ENCODE results near the gene MOSMO. TPM values are rescaled to one million over a fixed set of nuclear protein-coding genes. Genes with fewer than 3 reads are reported as not detected.

Gene MOSMO
- polyA plus RNA-seq, 3 donors = 0.95 to 9.1 (median 2.5) TPM

DNA sequence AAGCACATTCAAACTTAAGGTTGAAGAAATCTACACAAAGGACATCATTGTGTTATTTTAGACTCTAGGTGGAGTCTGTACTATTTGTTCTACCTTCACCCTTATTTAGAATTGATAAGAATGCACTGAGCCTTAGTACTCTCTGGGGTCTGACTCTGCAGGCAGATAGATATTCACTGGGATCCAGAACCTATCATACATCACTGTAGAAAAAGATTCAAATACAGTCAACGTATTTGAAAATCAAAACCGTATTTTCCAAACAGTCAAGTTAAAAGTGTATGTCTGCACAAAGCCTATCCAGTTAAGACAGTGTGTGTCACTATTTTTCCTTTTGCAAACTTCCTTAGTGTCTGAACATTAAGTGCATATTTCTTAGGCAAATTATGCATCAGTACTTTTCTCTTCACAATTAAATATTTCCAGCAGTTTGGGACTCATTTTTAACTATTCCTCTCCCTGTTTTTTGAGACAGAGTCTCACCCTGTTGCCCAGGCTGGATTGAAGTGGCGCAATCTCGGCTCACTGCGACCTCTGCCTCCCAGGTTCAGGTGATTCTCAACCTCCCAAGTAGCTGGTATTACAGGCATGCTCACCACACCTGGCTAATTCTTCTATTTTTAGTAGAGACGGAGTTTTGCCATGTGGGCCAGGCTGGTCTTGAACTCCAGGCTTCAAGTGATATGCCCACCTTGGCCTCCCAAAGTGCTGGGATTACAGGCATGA is 22.3 kb downstream of the MOSMO start:
- peaks cover 0 to 2% (median 2%) of the 10 kb centered on the region in 3 donors for H3K27me3 Mint-ChIP-seq (ENCODE audit: low read depth in 3 of 3)
- DNase-seq = no peak
- H3K9ac ChIP-seq (ENCODE audit: insufficient read depth, low read length, poor library complexity, severe bottlenecking) = no peak overlapping the region
- H3K4me1 Mint-ChIP-seq = peaks cover 14% of the 10 kb centered on the region
- H4K20me1 ChIP-seq (ENCODE audit: insufficient read depth, low read length) = peaks cover 12% of the 10 kb centered on the region
- H3K9me3 Mint-ChIP-seq = peaks cover 0 to 11% (median 10%) of the 10 kb centered on the region in 7 donors
- H3K27ac Mint-ChIP-seq = no peak overlapping the region
- H3K4me3 Mint-ChIP-seq = no peak overlapping the region
- intact Hi-C loops (cut with micrococcal nuclease) = no loop called here
- H3K4me2 ChIP-seq (replicated peaks; ENCODE audit: extremely low read depth, low read length, poor library complexity, severe bottlenecking) = no peak overlapping the region
- peaks cover 22 to 33% of the 10 kb centered on the region in 2 donors for H3K36me3 Mint-ChIP-seq
- TF ChIP-seq, protein P1, sequence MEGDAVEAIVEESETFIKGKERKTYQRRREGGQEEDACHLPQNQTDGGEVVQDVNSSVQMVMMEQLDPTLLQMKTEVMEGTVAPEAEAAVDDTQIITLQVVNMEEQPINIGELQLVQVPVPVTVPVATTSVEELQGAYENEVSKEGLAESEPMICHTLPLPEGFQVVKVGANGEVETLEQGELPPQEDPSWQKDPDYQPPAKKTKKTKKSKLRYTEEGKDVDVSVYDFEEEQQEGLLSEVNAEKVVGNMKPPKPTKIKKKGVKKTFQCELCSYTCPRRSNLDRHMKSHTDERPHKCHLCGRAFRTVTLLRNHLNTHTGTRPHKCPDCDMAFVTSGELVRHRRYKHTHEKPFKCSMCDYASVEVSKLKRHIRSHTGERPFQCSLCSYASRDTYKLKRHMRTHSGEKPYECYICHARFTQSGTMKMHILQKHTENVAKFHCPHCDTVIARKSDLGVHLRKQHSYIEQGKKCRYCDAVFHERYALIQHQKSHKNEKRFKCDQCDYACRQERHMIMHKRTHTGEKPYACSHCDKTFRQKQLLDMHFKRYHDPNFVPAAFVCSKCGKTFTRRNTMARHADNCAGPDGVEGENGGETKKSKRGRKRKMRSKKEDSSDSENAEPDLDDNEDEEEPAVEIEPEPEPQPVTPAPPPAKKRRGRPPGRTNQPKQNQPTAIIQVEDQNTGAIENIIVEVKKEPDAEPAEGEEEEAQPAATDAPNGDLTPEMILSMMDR (IDR thresholded peaks at IDR 0.05) = no peak
- peaks cover 4 to 6% of the 10 kb centered on the region in 2 donors for H3K4me1 ChIP-seq (ENCODE audit: control insufficient read depth in 1 of 2, insufficient read depth in 2 of 2, low read length in 2 of 2)
- peaks cover 0 to 23% of the 10 kb centered on the region in 2 donors for H3K36me3 ChIP-seq (replicated peaks in 1 of 2; ENCODE audit: control insufficient read depth in 1 of 2, insufficient read depth in 2 of 2, low read length in 2 of 2)
- H3K79me2 ChIP-seq (ENCODE audit: insufficient read depth, low read length) = peaks cover 3% of the 10 kb centered on the region
- no peaks in the 10 kb centered on the region for H3K27me3 ChIP-seq (ENCODE audit: control insufficient read depth in 2 of 2, insufficient read depth in 2 of 2, low read length in 2 of 2)
- 100% methylated on average over 1 of the region's 6 CpGs for WGBS (ENCODE audit: insufficient coverage)
- no peak overlapping the region for H3K4me3 ChIP-seq (replicated peaks in 1 of 3; ENCODE audit: low read depth in 2 of 3, low read length in 3 of 3)
- peaks cover 7 to 10% of the 10 kb centered on the region in 2 donors for H3K9me3 ChIP-seq (replicated peaks in 1 of 2; ENCODE audit: control insufficient read depth in 1 of 2, insufficient read depth in 1 of 2, low read length in 2 of 2)
- no peak overlapping the region for H2AFZ ChIP-seq (ENCODE audit: insufficient read depth, low read depth, low read length, poor library complexity, severe bottlenecking)
- H3K27ac ChIP-seq (ENCODE audit: low read depth in 1 of 2, low read length in 2 of 2) = no peak overlapping the region

DNA sequence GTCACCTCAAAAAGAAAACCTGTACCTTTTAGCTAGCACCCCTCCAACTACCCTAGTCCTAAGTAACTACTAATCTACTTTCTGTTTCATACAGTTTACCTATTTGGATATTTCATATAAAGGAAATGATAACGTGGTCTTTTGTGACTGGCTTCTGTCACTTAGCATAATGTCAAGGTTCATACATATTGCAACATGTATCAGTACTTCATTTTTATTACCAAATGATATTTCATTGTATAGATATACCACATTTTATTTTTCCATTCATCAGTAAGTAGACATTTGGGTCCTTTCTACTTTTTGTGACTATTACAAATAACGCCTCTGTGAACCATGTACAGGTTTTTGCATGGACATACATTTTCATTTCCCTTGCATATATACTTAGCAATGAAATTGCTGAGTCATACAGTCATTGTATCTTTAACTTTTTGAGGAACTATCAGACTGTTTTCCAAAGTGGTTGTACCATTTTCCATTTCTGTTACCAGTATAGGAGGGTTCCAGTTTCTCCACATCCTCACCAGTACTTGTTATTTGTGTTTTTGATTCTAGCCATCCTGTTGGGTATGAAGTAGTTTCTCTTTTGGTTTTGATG is 23.7 kb downstream of the MOSMO start:
- Histone ChIP-seq H3K9me3 (replicated peaks in 1 of 2; ENCODE audit: control insufficient read depth in 1 of 2, insufficient read depth in 1 of 2, low read length in 2 of 2) (peaks cover 7 to 10% of the 10 kb centered on the region in 2 donors), H3K36me3 (replicated peaks in 1 of 2; ENCODE audit: control insufficient read depth in 1 of 2, insufficient read depth in 2 of 2, low read length in 2 of 2) (peaks cover 0 to 23% of the 10 kb centered on the region in 2 donors), H3K4me1 (ENCODE audit: control insufficient read depth in 1 of 2, insufficient read depth in 2 of 2, low read length in 2 of 2) (peaks cover 4 to 6% of the 10 kb centered on the region in 2 donors), H4K20me1 (ENCODE audit: insufficient read depth, low read length) (peaks cover 7% of the 10 kb centered on the region), H3K9ac (ENCODE audit: insufficient read depth, low read length, poor library complexity, severe bottlenecking) (no peak overlapping the region), H2AFZ (ENCODE audit: insufficient read depth, low read depth, low read length, poor library complexity, severe bottlenecking) (no peak overlapping the region), H3K27me3 (ENCODE audit: control insufficient read depth in 2 of 2, insufficient read depth in 2 of 2, low read length in 2 of 2) (no peaks in the 10 kb centered on the region), H3K4me2 (replicated peaks; ENCODE audit: extremely low read depth, low read length, poor library complexity, severe bottlenecking) (no peak overlapping the region), H3K4me3 (replicated peaks in 1 of 3; ENCODE audit: low read depth in 2 of 3, low read length in 3 of 3) (no peak overlapping the region), H3K79me2 (ENCODE audit: insufficient read depth, low read length) (peaks cover 3% of the 10 kb centered on the region), H3K27ac (ENCODE audit: low read depth in 1 of 2, low read length in 2 of 2) (no peak overlapping the region)
- peaks cover 0 to 11% (median 10%) of the 10 kb centered on the region in 7 donors for H3K9me3 Mint-ChIP-seq
- H3K27me3 Mint-ChIP-seq (ENCODE audit: low read depth in 3 of 3) = peaks cover 0 to 2% (median 2%) of the 10 kb centered on the region in 3 donors
- intact Hi-C loops (cut with micrococcal nuclease) = no loop called here
- H3K4me3 Mint-ChIP-seq = no peak overlapping the region
- DNase-seq = no peak
- peaks cover 26 to 41% of the 10 kb centered on the region in 2 donors for H3K36me3 Mint-ChIP-seq
- WGBS (ENCODE audit: insufficient coverage) = no CpG with 5 or more reads among the region's 2 CpGs
- peaks cover 12% of the 10 kb centered on the region for H3K4me1 Mint-ChIP-seq
- H3K27ac Mint-ChIP-seq = no peak overlapping the region
- TF ChIP-seq, protein P1 (IDR thresholded peaks at IDR 0.05) = no peak

Data from CD14-positive monocyte (primary cell).